Activated CD4-positive, alpha-beta T cell treated with anti-CD3 and anti-CD28 coated beads for 1 hour (primary cell): ENCODE measurements around the gene DCTN4.

Experiments
- DNase-seq: peaks from one replicate; pipeline ENCODE4 v3.0.0-alpha.2; 2020

Gene DCTN4

DNA sequence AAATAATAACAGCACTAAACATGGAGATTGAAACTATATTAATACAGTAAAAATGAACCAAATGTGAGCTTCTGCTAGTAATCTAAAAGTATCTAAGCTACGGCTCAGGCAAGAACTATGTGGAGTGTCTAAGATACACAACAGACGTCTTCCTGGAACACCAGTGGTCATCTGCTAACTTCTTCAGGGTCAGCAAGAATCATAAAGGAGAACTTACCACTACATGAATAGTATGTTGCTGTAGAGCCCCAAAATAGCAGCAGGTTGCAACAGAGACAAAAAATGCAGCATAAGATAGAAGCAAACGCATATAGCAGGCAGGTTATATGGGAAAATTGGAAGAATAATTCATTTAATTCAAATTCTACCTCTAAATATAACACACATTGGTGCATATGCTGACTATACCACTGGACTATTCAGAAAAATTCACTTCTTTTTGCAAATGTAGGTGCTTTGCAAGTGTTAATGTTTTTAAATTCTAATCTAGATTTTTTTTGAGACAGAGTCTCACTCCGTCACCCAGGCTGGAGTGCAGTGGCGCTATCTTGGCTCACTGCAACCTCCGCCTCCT is 27.1 kb downstream of the DCTN4 start:
- no peak for DNase-seq

DNA sequence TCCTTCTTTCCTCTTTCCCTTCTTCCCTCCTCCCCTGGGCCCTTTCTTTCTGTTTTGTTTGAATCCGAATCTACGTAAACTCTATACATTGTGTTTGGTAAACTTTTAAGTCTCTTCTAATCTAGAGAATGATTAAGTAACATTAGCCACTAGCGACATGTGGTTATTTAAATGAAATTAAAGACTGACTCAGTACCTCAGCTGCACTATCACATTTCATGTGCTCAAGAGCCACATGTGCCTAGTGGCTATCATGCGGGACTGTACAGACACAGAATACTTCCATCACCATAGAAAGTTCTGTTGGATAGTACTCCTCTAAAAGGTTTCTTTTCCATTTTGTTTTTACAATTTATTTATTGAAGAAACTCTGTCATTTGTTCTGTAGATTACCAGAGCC is 29.0 kb downstream of the DCTN4 start:
- no peak for DNase-seq

DNA sequence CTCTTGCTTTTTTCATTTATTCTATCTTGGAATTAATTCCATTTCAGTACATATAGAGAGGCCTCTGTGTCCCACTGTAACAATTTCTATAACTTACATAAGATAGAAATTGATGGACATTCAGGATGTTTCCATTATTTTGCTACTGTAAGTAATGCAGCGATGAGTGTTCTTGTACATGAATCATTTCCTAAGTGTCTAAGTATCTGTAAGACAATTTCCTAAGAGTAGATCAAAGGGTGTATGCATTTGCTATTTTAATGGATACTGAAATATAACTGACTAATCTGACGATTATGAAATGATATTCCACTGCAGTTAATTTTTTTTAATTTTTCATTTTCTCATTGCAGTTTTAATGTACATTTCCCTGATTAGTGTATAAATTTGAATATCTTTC is 35.0 kb downstream of the DCTN4 start:
- no peak for DNase-seq

DNA sequence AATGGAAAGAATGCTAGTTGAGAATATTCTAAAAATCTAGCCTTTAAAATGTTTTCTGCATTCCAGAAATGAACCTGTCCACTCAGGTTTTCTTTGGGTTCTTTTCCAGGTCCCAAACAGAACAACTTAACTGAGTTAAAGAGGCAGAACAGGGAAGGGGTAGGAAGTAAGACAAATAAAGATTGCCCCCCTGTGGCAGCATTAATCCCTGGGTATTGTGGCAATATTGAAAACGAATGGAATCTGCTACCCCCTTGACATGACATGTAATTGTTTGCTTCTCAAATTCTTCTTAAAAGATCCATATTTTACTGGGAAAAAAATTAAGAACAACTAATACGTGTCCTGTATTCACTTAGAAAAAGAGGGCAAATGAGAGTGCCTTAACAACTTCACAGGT is 48.7 kb downstream of the DCTN4 start:
- no peak for DNase-seq

DNA sequence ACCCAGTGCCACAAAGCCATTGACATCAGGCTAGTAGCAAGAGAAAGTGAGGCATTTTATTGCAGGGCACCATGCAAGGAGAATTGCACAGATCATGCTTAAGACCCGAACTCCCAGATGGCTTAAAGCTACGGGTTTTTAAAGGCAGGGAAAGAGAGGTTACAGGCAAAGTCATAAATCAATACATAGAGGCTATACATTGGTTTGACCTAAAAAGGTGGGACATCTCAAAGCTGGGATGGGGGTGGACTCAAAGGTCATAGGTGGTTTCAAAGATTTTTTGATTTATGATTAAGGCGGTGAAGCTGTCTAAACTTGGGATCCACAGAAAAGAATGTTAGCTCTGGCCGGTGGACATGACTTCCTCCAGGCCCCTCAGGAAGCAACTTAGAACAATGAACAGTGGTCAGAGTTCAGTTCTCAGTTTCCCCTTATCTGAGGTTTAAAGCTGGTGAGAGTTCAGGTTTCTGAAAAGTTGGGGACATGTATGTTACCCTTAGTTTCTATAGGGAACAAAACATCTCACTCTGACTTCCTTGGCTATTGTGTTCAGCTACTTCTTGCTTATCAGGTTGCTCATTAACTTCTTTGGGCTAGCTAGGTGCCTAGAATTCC is 51.9 kb downstream of the DCTN4 start:
- no peak for DNase-seq

DNA sequence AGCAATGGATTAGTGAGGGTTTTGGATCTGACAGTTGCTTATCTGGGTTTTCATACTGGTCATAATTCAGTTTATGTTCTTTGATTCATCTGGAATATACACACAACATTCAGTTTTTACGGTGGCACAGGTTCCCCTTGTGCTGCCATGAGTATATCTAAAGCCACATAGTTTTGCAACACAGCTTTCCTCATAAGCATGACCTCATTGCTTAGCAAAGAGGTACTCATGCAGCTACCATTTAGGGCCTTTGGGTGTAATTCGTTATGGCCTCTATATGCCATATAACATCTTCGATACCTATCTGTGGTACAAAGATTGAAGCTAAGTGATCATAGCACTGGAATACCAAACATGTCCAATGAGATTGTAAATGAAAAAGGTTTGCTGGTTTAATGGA is 55.1 kb downstream of the DCTN4 start:
- no peak for DNase-seq

DNA sequence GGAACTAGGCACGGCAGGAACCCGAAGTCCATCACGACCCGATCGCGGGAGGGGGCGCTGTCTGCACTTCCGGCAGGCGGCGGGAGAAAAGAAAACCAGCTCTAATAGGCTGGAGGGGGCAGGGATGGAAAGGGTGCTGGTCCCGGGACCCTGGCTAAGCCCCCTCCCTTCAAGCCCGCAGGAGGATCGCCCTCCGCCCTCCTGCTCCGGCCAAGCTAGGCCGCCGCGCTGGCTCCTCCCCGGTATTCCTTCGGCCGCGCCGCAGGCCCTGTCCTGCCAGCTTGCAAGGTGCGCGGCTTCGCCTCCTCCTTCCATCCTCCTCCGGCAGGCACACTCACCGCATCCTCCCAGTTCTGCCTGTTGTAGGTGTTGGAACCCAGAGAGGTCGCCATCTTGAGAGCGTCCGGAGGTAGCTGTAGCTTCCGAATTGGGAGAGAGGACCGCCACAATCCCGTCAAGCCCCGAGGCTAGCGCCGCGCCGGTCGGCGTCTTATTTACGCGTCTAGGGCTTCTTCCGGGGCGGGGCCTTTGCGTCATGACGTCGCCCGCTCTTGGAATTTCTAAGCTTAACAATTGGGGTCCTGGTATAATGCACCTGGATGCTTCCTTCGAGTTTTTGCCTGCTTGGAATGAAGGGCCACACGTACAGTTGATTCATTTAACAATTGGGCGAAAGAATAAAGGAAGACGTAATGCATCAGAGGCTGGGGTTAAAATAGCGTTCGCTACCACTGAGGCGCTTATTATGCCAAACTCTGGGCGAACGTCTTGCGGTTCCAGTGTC is 58.0 kb downstream of the DCTN4 start, which contains the start of gene RBM22:
RBM22 (minus strand) TSS at position 469 of the 784 bp plus-strand sequence; CDS start at position 392, 77 bp downstream.
- DNase-seq: peak; percentile 85

DNA sequence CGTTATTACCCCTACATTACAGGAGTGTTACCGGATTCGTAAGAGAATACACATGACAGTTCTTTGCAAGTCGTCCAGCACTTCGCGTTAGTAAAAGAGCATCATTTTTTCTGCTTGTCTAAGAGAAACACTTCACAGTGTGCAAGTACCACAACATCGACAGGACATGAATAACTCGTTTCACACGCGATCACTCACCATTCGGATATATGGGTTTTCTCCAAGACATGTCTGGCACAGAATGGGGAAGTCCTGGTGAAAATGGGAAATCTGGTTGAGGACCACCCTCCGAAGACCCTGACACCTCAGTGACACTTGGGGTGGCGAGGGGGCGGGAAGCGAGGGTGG is 58.6 kb downstream of the DCTN4 start:
- no peak for DNase-seq

DNA sequence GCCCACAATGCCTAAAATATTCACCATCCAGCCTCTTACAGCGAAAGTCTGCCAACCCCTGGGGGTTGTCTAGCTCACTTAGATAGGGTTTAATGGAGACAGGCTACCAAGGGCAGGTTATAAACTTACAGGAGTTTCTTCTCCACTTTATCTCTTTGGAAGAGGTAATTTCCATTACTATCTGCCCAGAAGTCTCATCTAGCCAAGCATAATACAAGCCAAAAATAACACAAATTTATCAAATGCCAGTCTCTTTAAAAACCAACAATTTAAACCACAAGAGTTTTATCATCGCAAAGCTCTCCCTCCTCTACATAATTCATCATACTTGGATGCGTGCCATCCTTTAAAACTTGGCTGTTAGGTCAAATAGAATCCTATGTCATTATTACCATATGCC is 64.2 kb downstream of the DCTN4 start:
- DNase-seq: no peak

DNA sequence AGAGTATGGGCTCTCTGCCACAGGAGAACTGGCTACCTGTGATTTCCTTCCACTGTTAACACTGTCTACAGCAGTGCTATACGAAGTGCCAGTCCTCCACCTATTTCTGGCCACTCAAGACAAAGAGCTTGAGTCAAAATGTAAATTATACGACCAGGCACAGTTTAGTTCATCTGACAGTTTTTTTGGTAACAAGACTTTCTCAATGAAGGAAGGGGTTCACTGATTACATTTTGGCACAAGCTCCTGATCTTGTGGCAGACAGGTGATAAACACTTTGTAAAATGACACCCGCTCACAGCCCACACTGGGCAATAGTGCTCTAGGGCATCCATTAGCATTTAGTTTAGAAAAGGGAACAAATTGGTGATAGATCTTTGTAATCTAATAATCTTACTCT is 66.5 kb downstream of the DCTN4 start:
- no peak for DNase-seq

DNA sequence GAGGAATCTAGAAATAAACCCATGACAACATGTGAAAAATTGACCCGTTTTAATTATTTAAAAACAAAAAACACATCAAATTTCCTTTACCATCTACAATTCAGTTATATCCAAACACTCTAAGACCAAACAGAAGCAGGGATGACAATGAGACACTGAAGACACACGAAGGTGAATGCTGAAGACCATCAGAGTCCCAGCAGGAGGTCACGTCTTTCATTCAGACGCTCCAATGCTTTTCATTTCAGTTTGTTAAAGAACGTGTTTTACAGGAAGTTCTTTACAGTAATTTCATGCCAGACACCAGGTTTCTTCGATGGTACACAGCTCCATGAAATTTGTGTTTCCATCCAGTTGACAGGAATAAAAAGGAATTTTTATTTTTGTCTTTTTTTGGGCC is 68.1 kb downstream of the DCTN4 start:
- DNase-seq: no peak

DNA sequence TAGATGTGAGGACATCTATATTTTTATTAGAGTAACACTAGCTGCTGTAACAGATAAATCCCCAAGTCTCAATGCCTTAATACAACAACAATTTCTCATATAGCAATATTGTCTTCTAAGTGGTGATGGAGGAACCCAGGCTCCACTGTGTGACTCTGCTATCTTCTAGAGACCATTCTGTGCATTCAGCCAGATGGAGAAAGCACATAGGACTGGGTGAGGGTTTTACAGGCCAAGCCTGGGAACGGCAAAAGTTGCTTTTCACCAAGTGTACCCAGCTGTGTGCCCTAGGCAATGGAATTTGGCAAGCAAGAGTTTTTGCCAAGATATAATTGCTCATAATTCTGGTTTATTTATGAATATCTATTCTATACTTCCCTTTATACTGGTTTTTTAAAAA is 69.7 kb downstream of the DCTN4 start:
- no peak for DNase-seq

DNA sequence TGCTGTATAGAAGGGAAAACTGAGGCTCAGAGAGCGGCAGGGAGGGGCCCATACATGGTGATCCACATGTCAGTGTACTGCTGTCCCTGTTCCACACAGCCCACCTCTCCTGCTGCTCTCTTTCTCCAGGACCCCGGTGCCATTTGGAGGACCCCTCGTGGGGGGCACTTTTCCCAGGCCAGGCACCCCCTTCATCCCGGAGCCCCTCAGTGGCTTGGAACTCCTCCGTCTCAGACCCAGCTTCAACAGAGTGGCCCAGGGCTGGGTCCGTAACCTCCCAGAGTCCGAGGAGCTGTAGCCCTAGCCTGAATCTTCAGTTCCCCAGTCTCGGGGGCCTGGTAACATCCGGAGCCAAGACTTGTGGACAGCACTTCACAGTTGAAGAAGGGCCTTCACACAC is 82.2 kb downstream of the DCTN4 start:
- no peak for DNase-seq

DNA sequence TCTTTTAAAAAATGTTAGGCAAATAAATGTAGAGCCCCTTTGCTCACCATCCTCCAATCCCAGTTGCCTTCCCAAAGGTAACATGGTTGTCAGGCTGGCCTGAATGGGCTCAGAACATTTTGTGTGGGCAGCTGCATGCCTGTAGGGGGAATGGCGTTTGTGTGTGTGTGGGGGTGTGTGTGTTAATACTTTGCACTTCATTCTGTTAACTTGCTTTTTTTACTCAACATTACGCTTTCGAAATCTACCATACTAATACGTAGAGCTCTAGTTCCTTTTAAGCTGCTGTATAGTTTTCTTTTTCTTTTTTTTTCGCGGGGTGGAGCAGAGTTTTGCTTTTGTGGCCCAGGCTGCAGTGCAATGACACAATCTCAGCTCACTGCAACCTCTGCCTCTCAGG is 83.7 kb downstream of the DCTN4 start:
- no peak for DNase-seq

DNA sequence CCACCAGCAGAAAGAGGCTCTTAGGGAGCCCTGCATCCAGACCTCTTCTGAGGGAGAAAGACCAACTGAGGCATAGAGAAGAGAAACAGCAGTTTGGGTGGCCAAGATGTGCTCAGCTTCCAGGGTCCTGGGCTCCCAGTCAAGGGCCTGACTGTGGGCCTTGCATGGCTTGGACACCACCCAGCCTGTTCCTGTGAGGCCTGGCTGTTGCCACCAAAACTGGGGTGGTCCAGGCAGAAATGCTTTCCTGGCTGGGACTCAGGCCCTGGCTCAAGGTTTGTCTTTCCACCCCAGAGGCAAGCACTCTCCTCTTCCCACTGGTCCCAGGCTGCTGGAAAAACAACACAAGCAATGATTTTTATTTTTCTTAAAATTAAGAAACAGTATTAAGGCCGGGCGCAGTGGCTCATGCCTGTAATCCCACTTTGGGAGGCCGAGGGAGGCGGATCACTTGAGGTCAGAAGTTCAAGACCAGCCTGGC is 84.4 kb downstream of the DCTN4 start:
- DNase-seq: no peak

DNA sequence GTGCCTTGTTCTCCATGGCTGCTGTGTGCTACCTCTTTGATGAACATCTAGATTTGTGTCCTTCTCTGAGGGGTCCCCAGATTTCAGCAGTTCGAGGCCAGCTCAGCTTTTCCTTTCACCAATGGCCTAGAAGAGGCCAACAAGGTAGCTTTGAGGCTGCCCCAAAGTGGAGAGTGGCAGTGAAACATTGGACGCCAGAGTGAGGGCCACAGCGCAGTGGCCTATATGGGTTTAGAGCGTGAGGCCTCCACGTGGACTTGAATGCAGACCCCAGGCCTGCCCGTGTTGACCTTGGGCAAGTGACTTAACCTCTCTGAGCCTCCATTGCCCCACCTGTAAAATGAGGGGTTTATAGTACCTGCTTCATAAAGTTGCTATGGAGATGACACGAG is 85.9 kb downstream of the DCTN4 start:
- DNase-seq: no peak

DNA sequence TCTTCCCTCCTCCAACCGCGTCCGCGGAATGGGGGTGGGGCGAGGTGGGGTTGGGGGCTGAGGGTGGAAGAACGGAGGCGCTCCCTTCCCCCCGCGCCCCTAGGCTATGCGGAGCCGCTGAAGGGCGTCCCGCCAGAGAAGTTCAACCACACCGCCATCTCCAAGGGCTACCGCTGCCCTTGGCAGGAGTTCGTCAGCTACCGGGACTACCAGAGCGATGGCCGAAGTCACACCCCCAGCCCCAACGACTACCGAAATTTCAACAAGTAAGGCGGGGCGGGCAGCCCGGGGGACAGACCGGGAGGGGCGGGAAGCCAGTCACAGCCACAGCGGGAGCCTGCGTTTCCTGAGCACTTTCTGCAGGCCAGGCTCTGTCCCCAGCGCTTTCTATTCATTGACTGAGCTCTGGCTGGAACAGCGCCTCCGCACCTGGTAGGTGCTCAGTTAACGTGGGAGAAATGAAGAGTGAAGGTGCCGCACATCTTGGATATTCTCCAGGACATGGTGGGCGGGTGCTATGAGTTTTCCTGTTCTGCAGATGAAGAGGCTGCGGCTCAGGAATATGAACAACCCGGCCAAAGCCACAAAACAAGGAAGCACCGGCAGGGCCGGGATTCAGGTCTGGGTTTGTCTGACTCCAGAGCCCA is 86.5 kb downstream of the DCTN4 start:
- DNase-seq: no peak

DNA sequence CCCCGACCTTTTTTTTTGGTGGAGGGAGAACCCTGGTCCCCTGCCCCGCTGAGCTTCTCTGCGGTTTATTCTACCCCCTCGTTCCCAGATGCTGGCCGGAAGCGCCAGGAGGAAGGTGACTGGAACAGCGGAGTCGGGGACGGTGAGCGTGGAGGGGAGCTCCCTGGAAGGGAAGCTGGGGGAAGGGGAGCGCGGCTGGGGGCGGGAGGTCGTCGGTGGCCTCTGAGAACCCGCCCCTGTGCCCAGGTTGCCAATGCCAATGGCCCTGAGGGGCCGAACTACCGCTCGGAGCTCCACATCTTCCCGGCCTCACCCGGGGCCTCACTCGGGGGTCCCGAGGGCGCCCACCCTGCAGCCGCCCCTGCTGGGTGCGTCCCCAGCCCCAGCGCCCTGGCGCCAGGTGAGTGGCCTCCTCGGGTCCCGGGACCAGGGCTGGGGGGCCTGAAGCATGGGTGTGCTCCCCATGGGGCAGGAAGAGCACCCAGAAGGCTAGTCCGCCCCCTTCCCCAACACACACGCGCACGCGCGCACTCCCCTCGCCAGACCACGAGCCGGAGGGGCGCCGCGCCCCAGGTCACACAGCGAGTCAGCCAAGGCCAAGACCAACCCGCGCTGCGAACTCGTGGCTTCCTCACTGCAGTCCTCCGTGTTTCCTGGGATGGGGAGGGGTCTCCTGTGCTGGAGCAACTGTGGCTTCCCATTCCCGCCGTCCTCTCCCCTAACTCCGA is 87.1 kb downstream of the DCTN4 start:
- no peak for DNase-seq

DNA sequence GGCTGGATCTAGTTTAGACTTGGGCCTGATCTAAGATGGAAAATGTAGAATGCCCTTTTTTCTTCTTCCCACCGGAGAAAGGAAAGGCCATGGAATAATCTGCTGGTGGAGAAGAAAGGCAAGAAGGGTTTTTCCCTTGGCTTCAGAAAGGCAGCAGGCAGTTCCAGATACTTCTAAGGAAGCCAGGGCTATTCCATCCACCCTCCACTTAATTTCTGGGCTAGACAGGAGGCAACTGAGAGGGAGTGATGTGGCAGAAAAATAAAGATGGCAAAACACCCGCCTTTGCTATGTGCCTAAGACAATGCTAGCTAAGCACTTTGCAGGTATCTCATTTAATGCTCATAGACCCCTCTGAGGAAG is 87.9 kb downstream of the DCTN4 start:
- DNase-seq: no peak

DNA sequence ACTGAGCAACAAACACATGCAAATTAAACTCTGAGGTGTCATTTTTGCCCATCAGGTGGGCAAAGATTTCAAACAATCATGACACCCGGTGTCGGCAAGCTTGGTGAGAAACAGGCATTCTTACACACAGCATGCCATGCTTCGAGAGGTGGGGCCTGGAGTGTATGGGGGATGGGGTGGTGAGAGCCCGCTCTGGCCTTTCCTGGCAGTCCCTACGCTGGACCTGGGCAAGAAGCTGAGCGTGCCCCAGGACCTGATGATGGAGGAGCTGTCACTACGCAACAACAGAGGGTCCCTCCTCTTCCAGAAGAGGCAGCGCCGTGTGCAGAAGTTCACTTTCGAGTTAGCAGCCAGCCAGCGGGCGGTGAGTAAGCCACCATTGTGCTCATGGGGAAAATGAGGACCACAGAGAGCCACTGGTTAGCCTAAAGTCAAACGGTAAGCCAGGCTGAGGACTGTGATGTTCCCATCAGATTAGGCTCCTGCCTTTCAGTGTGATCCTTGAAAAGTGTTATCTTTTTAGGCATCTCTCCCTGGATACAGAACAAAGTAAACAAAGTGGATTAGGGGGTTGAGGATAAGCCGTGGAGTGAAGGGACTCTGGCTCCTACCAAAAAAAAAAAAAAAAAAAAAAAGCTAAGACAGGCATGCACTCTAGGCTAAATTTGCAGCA is 88.4 kb downstream of the DCTN4 start:
- DNase-seq: no peak

DNA sequence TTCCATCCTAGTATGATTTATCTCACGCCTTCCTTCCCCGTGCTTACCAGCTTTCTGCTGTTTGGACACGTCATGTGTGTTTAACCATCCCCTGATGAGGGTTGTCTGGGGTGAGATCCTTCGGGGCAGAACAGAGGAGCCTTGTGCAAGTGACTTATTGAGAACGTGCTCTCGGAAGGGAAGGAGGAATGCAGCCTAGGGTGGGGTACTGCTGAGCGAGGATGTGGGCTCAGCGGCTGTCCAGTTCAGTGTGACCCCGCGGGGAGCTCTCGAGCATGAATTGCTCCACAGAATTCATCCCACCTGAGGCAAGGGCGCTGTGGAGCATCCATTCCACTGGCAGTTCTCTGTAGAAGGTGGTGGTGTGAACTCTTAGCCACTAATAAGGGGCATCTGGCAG is 93.8 kb downstream of the DCTN4 start:
- no peak for DNase-seq

DNA sequence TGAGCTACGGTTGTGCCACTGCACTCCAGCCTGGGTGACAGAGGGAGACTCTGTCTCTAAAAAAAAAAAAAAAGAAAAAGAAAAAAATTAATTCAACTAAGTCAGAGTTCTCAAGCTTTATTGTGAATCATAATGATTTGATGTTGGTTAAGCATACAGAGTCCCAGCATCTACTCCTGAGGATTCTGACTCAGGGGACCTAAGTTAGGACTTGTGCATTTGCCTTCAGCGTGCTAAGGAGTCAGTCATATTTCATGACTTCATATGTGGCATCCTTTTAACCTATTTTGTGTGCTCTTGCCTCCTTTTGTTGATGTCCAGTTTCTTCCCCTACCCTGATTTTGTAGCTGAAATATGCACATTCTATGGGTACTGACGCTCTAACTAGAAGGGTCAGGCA is 94.9 kb downstream of the DCTN4 start:
- no peak for DNase-seq
